PFSK-1 (cell line): Measurements from ENCODE around the gene DLGAP1.

Experiments
- FOXP2 ChIP-seq: optimal IDR thresholded peaks from 2 replicates; pipeline ENCODE3; 2011; ENCODE audit warnings: borderline replicate concordance, control low read depth, inconsistent platforms; ENCODE audit not compliant: insufficient read depth; ENCODE audit errors: extremely low read length, extremely low read depth
- POLR2AphosphoS5 ChIP-seq: IDR thresholded peaks from 2 replicates; pipeline ENCODE4 v1.6.1; 2012; ENCODE audit warnings: low read depth, mild to moderate bottlenecking, control low read depth, low read length, moderate library complexity
- SIN3A ChIP-seq: IDR thresholded peaks from 2 replicates; pipeline ENCODE4 v1.6.1; 2012; ENCODE audit warnings: mild to moderate bottlenecking, low read length, moderate library complexity, borderline replicate concordance; ENCODE audit not compliant: insufficient read depth
- TAF1 ChIP-seq: IDR thresholded peaks from 2 replicates; pipeline ENCODE4 v1.6.1; 2012; ENCODE audit warnings: low read length, control low read depth, borderline replicate concordance; ENCODE audit not compliant: insufficient read depth
- TF ChIP-seq, protein P1 (sequence below), 2 experiments: IDR thresholded peaks; 2 replicates each; pipeline versions ENCODE4 v1.6.1 to v1.8.0; 2011 to 2012; ENCODE audit warnings: low read depth in 2 of 2, low read length in 2 of 2, control low read depth in 1 of 2, inconsistent platforms in 1 of 2, mild to moderate bottlenecking in 1 of 2, moderate library complexity in 1 of 2; ENCODE audit not compliant: insufficient read depth in 1 of 2

DLGAP1 gene

DNA sequence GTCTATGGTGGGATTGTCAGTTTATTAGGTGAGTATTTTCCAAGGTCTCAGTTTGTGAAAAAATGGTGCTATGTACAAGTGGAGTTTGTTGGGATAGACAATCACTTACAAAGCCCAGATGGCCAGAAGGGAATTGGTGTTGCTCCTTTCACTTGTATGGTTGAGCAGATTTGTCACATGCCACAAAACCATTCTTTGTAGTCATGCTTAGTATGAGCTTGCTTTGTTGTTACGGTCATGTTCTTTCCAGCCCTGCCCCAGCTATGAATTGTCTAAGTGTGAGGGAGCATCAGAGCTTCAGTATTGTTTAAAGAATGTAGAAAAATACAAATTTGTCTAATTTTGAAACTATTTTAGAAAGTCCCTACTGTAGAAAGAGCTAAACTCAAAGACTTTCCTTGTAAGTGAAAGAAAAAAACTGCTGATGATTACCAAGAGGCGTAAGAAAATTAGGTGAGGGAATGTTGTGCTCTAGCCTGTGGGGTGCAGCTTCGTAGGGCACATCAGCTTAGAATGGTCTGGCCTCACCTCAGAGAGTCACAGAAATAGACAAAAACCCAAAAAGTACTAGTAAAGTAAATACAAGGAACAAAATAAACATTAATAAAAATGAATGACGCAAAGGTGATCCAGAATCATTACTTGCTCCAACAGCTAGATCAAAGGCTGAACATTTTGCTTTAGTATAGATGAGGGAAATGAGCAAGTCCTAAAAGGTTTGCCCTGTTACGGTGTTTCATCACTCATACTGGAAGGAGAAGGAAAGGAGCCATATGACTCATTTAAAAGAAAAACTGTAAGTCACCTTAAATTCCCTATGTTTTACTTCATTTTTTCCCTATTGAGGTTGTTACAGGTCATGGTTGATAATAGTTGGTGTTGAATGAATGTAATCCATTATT is 995.9 kb downstream of the DLGAP1 start:
- TF ChIP-seq, protein P1, sequence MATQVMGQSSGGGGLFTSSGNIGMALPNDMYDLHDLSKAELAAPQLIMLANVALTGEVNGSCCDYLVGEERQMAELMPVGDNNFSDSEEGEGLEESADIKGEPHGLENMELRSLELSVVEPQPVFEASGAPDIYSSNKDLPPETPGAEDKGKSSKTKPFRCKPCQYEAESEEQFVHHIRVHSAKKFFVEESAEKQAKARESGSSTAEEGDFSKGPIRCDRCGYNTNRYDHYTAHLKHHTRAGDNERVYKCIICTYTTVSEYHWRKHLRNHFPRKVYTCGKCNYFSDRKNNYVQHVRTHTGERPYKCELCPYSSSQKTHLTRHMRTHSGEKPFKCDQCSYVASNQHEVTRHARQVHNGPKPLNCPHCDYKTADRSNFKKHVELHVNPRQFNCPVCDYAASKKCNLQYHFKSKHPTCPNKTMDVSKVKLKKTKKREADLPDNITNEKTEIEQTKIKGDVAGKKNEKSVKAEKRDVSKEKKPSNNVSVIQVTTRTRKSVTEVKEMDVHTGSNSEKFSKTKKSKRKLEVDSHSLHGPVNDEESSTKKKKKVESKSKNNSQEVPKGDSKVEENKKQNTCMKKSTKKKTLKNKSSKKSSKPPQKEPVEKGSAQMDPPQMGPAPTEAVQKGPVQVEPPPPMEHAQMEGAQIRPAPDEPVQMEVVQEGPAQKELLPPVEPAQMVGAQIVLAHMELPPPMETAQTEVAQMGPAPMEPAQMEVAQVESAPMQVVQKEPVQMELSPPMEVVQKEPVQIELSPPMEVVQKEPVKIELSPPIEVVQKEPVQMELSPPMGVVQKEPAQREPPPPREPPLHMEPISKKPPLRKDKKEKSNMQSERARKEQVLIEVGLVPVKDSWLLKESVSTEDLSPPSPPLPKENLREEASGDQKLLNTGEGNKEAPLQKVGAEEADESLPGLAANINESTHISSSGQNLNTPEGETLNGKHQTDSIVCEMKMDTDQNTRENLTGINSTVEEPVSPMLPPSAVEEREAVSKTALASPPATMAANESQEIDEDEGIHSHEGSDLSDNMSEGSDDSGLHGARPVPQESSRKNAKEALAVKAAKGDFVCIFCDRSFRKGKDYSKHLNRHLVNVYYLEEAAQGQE (IDR thresholded peaks at IDR 0.05; ENCODE audit: insufficient read depth in 1 of 2, low read depth in 2 of 2, low read length in 2 of 2): no peak
- no peak for TF ChIP-seq FOXP2
- TF ChIP-seq POLR2AphosphoS5: no peak

DNA sequence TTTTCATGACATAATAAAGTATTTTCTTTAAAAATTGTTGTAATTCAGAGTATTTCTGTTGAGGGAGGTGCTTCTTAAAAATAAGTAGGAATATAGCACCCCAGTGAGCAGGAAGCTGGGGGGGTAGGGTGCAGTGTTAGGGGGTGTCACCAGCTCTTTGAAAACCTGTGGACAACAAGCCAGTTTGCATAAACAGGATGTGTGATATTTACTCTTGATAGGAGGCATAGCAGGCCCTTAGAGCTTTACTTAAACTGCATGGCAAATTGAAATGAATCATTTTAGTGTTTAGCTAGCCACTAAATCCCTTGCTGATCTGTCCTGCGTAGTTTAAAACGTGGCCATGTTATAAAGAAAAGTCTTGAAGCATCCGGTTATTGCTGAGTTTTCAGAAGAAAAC is 996.7 kb downstream of the DLGAP1 start:
- TF ChIP-seq SIN3A: no peak
- TF ChIP-seq, protein P1 (IDR thresholded peaks at IDR 0.05; ENCODE audit: insufficient read depth in 1 of 2, low read depth in 2 of 2, low read length in 2 of 2): no peak
- no peak for TF ChIP-seq FOXP2
- TF ChIP-seq POLR2AphosphoS5: no peak
- no peak for TF ChIP-seq TAF1

DNA sequence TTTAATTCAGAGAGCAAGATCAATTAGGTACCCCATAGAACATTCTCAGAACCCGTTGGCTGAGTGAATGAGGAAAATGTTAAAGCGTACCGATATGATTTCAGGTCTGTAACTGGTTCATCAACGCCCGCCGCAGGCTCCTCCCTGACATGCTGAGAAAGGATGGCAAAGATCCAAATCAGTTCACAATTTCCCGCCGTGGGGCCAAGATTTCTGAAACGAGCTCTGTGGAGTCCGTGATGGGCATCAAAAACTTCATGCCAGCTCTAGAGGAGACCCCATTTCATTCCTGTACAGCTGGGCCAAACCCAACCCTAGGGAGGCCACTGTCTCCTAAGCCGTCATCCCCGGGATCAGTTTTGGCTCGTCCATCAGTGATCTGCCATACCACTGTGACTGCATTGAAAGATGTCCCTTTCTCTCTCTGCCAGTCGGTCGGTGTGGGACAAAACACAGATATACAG is 997.8 kb downstream of the DLGAP1 start:
- TF ChIP-seq, protein P1 (IDR thresholded peaks at IDR 0.05; ENCODE audit: insufficient read depth in 1 of 2, low read depth in 2 of 2, low read length in 2 of 2): no peak
- no peak for TF ChIP-seq TAF1
- TF ChIP-seq FOXP2: no peak

DNA sequence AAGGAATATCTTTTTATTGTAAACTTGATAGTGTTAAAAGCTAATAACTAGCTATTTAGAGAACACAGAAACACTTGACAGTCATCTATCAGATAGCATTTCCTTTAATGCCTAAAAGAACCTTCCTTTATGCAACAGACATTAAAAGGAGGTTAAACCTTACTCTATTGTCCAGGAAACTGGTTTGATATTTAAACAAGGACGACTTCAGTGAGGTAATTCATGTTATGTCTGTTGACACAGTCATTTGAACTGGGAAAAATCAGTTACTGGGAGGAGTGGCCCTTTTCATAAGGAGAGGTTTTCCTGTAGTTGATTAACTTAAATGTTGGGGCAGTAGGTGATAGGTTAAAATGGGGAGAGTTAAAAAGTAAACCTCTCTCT is 998.4 kb downstream of the DLGAP1 start:
- TF ChIP-seq SIN3A (no peak), POLR2AphosphoS5 (no peak), TAF1 (no peak), FOXP2 (no peak)
- TF ChIP-seq, protein P1 (IDR thresholded peaks at IDR 0.05; ENCODE audit: insufficient read depth in 1 of 2, low read depth in 2 of 2, low read length in 2 of 2): no peak
